HepG2 (cell line): ENCODE data around the gene MAP2K3. TPM values are rescaled to one million over a fixed set of nuclear protein-coding genes. Genes with fewer than 3 reads are reported as not detected.
A peak's percentile ranks its signal among the peaks of the same experiment; 100 is the strongest.

Experiments
- ATF1 ChIP-seq: IDR thresholded peaks from 2 replicates; pipeline ENCODE4 v1.6.1; 2016; ENCODE audit warnings: mild to moderate bottlenecking, control low read depth
- JUNB ChIP-seq: sonication (generic); formaldehyde crosslinking; IDR thresholded peaks from 2 replicates; pipeline ENCODE4 v1.8.0; 2022; ENCODE audit warnings: missing genetic modification reagents, mild to moderate bottlenecking, borderline replicate concordance
- KMT2B ChIP-seq: IDR thresholded peaks from 2 replicates; pipeline ENCODE4 v1.6.1; 2016; ENCODE audit warnings: missing genetic modification reagents, missing compliant biosample characterization
- MBNL3 ChIP-seq: fragments of 250-450 bp; sonication (Bioruptor Pico); conservative IDR thresholded peaks from 2 replicates; pipeline ENCODE4 v1.8.0; 2022; ENCODE audit warnings: mild to moderate bottlenecking, inconsistent platforms
- NFYC ChIP-seq: IDR thresholded peaks from 2 replicates; pipeline ENCODE4 v1.6.1; 2016; ENCODE audit warnings: missing genetic modification reagents, missing compliant biosample characterization
- PPARG ChIP-seq: conservative IDR thresholded peaks from 2 replicates; pipeline ENCODE4 v1.6.1; 2016; ENCODE audit warnings: missing biosample characterization, missing genetic modification reagents
- RFX3 ChIP-seq: IDR thresholded peaks from 2 replicates; pipeline ENCODE4 v1.6.1; 2016; ENCODE audit warnings: missing biosample characterization, missing genetic modification reagents
- RXRB ChIP-seq: IDR thresholded peaks from 2 replicates; pipeline ENCODE4 v1.6.1; 2016; ENCODE audit warnings: borderline replicate concordance, missing genetic modification reagents, missing compliant biosample characterization
- TRIM24 ChIP-seq: sonication (generic); formaldehyde crosslinking; IDR thresholded peaks from 2 replicates; pipeline ENCODE4 v1.8.0; 2022; ENCODE audit warnings: mild to moderate bottlenecking, missing genetic modification reagents
- ZNF138 ChIP-seq: sonication (generic); formaldehyde crosslinking; IDR thresholded peaks from 2 replicates; pipeline ENCODE4 v1.5.0; 2020; ENCODE audit warnings: mild to moderate bottlenecking, low read depth, missing genetic modification reagents
- ZNF17 ChIP-seq: sonication (generic); formaldehyde crosslinking; IDR thresholded peaks from 2 replicates; pipeline ENCODE4 v1.5.0; 2020; ENCODE audit warnings: mild to moderate bottlenecking, missing genetic modification reagents
- ZNF329 ChIP-seq: sonication (generic); formaldehyde crosslinking; IDR thresholded peaks from 2 replicates; pipeline ENCODE4 v1.9.0; 2021; ENCODE audit warnings: low read depth, mild to moderate bottlenecking, missing genetic modification reagents
- ZNF749 ChIP-seq: sonication (generic); formaldehyde crosslinking; IDR thresholded peaks from 2 replicates; pipeline ENCODE4 v1.8.0; 2022; ENCODE audit warnings: mild to moderate bottlenecking, missing genetic modification reagents, moderate library complexity, borderline replicate concordance
- polyA plus RNA-seq, 8 experiments: library from polyadenylated mRNA; depleted of rRNA in 3 of 8; stranded (reverse) in 7 of 8; unstranded in 1 of 8; fragments of >200 nt; fragmentation: Illumina TruSeq in 4 of 8; extraction: Trizol in 4 of 8; gene quantifications; 2 replicates each; pipeline versions ENCODE4 v1.2.1 to v1.2.3, GENCODE V29; 2011 to 2016; ENCODE audit warnings: low read depth in 4 of 8, missing spikeins in 1 of 8, mixed read lengths in 1 of 8; ENCODE audit not compliant: insufficient read depth in 1 of 8
- total RNA-seq, 5 experiments: library from RNA; depleted of rRNA; stranded (reverse); fragments of >200 nt; fragmentation: Illumina TruSeq; extraction: Trizol; gene quantifications; 2 replicates each; pipeline ENCODE4 v1.2.3, GENCODE V29; 2016; ENCODE audit warnings: low read depth in 1 of 5
- TF ChIP-seq, protein P1 (sequence below): sonication (generic); formaldehyde crosslinking; IDR thresholded peaks from 2 replicates; pipeline ENCODE4 v1.4.0; 2020; ENCODE audit warnings: missing genetic modification reagents
- TF ChIP-seq, protein P2 (sequence below): sonication (generic); formaldehyde crosslinking; IDR thresholded peaks from 2 replicates; pipeline ENCODE4 v1.5.1; 2020; ENCODE audit warnings: mild to moderate bottlenecking, missing genetic modification reagents
- TF ChIP-seq, protein P3 (sequence below): sonication (generic); formaldehyde crosslinking; IDR thresholded peaks from 2 replicates; pipeline ENCODE4 v1.4.0; 2020; ENCODE audit warnings: missing genetic modification reagents
- TF ChIP-seq, protein P4 (sequence below): sonication (generic); formaldehyde crosslinking; IDR thresholded peaks from 2 replicates; pipeline ENCODE4 v1.4.0; 2020; ENCODE audit warnings: mild to moderate bottlenecking, missing genetic modification reagents
- TF ChIP-seq, protein P5 (sequence below): sonication (generic); formaldehyde crosslinking; IDR thresholded peaks from 2 replicates; pipeline ENCODE4 v1.4.0; 2020; ENCODE audit warnings: missing genetic modification reagents, borderline replicate concordance

MAP2K3 gene
- total and polyA plus RNA-seq, 2 of the 13 experiments (the other 11 are each of a cell fraction or from before 2014, with no cell fraction given) = 20.5 to 27.4 TPM

DNA sequence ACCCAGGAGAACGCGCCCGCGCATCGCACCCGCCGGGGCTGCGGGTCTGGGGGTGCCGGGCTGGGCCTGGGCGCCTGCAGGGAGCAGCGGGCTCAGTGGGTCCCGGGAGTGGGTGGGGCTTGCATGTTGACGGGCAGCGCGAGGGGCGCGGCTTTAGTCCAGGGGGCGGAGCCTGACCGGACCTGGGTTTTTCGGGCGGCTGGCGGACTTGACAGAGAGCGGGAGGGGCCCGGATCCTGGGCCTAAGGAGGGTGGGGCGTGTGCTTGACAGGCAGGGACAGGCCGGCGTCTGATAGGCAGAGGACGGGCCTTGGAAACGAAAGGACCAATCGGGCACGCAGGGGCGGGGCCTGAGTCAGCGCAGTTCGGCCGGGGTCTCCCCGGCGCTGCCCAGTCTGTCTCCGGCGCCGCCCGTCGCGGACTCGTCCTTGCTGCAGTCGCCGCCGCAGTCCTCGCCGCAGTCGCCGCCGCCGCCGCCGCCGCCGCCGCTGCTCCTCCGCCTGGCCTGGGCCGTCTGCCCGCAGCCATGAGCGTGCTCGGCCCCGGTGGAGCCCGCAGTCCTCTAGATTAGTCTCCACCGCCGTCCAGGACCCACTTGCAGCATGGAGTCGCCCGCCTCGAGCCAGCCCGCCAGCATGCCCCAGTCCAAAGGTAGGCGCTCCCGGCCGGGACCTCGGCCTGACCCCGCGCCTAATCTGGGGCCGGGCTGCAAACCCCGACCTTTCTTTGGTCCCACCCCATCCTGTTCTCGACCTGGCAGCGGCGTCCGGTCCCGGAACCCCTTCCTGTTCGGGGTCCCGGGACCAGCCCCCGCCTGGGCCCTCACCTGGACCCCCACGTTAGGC, at the start of gene MAP2K3 (continued):
- 0 out of 2 replicates have a peak, but pooled peaks have one; percentile 49 for TF ChIP-seq ZNF329 (CRISPR knock-in tag)
- no peak for TF ChIP-seq KMT2B (CRISPR knock-in tag)
- TF ChIP-seq TRIM24 (CRISPR knock-in tag) = no peak
- no peak for TF ChIP-seq RXRB (CRISPR knock-in tag)
- no peak for TF ChIP-seq JUNB
- TF ChIP-seq, protein P1, sequence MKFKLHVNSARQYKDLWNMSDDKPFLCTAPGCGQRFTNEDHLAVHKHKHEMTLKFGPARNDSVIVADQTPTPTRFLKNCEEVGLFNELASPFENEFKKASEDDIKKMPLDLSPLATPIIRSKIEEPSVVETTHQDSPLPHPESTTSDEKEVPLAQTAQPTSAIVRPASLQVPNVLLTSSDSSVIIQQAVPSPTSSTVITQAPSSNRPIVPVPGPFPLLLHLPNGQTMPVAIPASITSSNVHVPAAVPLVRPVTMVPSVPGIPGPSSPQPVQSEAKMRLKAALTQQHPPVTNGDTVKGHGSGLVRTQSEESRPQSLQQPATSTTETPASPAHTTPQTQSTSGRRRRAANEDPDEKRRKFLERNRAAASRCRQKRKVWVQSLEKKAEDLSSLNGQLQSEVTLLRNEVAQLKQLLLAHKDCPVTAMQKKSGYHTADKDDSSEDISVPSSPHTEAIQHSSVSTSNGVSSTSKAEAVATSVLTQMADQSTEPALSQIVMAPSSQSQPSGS (CRISPR knock-in tag) = no peak
- TF ChIP-seq ZNF138 (CRISPR knock-in tag) = 0 out of 2 replicates have a peak, but pooled peaks have one; percentile 59
- TF ChIP-seq NFYC (CRISPR knock-in tag) = peak; percentile 88
- TF ChIP-seq PPARG = no peak
- TF ChIP-seq, protein P2, sequence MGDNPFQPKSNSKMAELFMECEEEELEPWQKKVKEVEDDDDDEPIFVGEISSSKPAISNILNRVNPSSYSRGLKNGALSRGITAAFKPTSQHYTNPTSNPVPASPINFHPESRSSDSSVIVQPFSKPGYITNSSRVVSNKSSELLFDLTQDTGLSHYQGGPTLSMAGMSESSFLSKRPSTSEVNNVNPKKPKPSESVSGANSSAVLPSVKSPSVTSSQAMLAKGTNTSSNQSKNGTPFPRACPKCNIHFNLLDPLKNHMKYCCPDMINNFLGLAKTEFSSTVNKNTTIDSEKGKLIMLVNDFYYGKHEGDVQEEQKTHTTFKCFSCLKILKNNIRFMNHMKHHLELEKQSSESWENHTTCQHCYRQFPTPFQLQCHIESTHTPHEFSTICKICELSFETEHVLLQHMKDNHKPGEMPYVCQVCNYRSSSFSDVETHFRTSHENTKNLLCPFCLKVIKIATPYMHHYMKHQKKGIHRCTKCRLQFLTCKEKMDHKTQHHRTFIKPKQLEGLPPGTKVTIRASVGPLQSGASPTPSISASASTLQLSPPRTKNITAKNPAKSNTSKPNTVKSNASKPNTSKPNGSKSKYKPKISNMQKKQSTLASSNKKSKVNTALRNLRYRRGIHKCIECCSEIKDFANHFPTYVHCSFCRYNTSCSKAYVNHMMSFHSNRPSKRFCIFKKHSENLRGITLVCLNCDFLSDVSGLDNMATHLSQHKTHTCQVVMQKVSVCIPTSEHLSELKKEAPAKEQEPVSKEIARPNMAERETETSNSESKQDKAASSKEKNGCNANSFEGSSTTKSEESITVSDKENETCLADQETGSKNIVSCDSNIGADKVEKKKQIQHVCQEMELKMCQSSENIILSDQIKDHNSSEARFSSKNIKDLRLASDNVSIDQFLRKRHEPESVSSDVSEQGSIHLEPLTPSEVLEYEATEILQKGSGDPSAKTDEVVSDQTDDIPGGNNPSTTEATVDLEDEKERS = no peak
- no peak for TF ChIP-seq RFX3 (CRISPR knock-in tag)
- TF ChIP-seq, protein P3, sequence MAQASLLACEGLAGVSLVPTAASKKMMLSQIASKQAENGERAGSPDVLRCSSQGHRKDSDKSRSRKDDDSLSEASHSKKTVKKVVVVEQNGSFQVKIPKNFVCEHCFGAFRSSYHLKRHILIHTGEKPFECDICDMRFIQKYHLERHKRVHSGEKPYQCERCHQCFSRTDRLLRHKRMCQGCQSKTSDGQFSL (CRISPR knock-in tag) = no peak
- no peak for TF ChIP-seq MBNL3 (CRISPR knock-in tag)
- TF ChIP-seq ZNF749 (CRISPR knock-in tag) = no peak; the same call in 1 of the 2 replicates
- no peak for TF ChIP-seq ATF1
- TF ChIP-seq, protein P4, sequence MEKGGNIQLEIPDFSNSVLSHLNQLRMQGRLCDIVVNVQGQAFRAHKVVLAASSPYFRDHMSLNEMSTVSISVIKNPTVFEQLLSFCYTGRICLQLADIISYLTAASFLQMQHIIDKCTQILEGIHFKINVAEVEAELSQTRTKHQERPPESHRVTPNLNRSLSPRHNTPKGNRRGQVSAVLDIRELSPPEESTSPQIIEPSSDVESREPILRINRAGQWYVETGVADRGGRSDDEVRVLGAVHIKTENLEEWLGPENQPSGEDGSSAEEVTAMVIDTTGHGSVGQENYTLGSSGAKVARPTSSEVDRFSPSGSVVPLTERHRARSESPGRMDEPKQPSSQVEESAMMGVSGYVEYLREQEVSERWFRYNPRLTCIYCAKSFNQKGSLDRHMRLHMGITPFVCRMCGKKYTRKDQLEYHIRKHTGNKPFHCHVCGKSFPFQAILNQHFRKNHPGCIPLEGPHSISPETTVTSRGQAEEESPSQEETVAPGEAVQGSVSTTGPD (CRISPR knock-in tag) = no peak
- TF ChIP-seq, protein P5, sequence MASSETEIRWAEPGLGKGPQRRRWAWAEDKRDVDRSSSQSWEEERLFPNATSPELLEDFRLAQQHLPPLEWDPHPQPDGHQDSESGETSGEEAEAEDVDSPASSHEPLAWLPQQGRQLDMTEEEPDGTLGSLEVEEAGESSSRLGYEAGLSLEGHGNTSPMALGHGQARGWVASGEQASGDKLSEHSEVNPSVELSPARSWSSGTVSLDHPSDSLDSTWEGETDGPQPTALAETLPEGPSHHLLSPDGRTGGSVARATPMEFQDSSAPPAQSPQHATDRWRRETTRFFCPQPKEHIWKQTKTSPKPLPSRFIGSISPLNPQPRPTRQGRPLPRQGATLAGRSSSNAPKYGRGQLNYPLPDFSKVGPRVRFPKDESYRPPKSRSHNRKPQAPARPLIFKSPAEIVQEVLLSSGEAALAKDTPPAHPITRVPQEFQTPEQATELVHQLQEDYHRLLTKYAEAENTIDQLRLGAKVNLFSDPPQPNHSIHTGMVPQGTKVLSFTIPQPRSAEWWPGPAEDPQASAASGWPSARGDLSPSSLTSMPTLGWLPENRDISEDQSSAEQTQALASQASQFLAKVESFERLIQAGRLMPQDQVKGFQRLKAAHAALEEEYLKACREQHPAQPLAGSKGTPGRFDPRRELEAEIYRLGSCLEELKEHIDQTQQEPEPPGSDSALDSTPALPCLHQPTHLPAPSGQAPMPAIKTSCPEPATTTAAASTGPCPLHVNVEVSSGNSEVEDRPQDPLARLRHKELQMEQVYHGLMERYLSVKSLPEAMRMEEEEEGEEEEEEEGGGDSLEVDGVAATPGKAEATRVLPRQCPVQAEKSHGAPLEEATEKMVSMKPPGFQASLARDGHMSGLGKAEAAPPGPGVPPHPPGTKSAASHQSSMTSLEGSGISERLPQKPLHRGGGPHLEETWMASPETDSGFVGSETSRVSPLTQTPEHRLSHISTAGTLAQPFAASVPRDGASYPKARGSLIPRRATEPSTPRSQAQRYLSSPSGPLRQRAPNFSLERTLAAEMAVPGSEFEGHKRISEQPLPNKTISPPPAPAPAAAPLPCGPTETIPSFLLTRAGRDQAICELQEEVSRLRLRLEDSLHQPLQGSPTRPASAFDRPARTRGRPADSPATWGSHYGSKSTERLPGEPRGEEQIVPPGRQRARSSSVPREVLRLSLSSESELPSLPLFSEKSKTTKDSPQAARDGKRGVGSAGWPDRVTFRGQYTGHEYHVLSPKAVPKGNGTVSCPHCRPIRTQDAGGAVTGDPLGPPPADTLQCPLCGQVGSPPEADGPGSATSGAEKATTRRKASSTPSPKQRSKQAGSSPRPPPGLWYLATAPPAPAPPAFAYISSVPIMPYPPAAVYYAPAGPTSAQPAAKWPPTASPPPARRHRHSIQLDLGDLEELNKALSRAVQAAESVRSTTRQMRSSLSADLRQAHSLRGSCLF (CRISPR knock-in tag) = no peak
- TF ChIP-seq ZNF17 (CRISPR knock-in tag) = no peak
